Lower leg skin (tissue), 3 donors: Measurements from ENCODE around the gene DDX54.

ENCODE experiments used
- POLR2A ChIP-seq, 2 donors: fragments of 450-650 bp; IDR thresholded peaks; one replicate each; pipeline ENCODE4 v1.6.1; 2016 to 2017; ENCODE audit warnings: antibody characterized with exemption in 2 of 2, mild to moderate bottlenecking in 1 of 2, moderate library complexity in 1 of 2
- TF ChIP-seq, protein P1 (sequence below), 3 donors: fragments of 450-650 bp; IDR thresholded peaks; one replicate each; pipeline ENCODE4 v1.5.1; 2016; ENCODE audit warnings: antibody characterized with exemption in 3 of 3, mild to moderate bottlenecking in 3 of 3, moderate library complexity in 2 of 3

DNA sequence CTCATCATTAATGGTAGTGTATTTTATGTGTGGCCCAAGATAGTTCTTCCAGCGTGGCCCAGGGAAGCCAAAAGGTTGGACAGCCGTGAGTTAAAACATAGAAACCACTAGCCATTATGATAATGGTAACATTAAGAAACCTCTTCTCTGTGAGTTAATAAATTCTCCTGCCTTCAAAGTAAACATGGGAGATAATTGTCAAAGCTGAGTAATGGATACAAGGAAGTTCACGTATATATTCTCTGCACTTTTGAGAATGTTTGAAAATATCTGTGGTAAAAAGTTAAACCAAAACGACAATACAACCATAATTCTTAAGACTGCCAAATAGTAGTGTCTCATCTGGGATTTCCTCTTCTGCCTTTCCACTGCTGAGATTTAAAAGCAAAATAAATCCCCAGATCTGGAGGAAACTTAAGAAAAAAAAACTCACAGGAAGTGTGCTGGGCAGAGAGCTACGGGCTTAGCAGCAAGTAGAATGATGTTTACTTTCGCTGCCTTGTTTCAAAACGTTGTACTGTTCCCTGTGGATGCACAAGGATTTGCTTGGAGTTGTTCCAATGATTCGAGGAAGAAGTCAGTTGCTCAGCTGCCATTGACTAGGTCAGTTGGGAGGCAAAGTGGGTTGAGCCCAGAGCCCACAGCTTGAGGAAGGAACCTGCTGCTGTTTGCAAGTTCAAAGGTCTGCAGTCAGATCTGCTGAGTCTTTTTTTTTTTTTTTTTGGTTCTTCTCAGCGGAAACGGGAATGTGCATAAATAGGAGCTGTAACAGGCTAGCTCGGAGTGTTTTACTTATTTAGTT is 37.7 kb upstream of the DDX54 start:
- TF ChIP-seq, protein P1, sequence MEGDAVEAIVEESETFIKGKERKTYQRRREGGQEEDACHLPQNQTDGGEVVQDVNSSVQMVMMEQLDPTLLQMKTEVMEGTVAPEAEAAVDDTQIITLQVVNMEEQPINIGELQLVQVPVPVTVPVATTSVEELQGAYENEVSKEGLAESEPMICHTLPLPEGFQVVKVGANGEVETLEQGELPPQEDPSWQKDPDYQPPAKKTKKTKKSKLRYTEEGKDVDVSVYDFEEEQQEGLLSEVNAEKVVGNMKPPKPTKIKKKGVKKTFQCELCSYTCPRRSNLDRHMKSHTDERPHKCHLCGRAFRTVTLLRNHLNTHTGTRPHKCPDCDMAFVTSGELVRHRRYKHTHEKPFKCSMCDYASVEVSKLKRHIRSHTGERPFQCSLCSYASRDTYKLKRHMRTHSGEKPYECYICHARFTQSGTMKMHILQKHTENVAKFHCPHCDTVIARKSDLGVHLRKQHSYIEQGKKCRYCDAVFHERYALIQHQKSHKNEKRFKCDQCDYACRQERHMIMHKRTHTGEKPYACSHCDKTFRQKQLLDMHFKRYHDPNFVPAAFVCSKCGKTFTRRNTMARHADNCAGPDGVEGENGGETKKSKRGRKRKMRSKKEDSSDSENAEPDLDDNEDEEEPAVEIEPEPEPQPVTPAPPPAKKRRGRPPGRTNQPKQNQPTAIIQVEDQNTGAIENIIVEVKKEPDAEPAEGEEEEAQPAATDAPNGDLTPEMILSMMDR (IDR thresholded peaks at IDR 0.05): no peak
- TF ChIP-seq POLR2A (IDR thresholded peaks at IDR 0.05): no peak
